G401.6 (cell line): ENCODE measurements around the gene PFKL.

Experiments
- FAIRE-seq: peaks from 2 replicates; lab custom pipeline; 2012; peaks lifted over from hg19 to GRCh38; lab: Jason Lieb, UNC

The PFKL gene

DNA sequence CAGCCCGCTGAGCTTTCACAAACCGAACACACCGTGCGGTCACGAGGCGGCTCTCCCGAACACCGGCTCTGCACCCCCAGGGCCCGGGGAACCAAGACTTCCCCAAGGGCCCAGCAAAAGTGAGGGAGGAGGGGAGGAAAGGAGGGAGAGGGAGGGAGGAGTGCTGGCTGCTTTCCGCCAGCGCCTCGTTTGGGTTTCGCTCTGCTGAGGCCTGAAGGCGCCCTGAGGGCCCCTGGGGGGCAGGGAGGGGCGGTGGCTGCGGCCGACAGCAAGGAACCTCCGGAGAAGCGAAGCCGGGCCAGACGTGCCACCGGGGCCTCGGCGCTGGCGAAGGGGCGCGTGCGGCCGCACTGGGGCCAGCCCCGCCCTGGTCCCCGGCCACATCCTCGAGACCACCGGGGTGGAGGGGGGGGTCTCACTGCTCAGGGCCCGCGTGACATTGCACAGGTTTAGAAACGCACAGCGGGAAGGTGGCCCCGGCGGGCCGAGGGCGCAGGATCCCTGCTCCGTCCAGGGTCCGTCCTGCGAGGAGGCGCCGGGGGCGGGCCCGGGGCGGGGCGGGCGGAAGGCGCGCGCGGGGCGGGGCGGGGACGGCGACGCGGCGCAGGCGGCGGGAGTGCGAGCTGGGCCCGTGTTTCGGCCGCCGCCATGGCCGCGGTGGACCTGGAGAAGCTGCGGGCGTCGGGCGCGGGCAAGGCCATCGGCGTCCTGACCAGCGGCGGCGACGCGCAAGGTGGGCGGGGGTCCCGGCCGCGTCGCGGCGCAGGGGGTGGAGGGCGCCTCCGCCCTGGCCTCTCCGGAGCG lies at the start of gene PFKL:
TSS of gene PFKL (plus strand) at position 596 of the 804 bp plus-strand sequence. CDS start at position 649, 53 bp downstream.
- no peak for FAIRE-seq

DNA sequence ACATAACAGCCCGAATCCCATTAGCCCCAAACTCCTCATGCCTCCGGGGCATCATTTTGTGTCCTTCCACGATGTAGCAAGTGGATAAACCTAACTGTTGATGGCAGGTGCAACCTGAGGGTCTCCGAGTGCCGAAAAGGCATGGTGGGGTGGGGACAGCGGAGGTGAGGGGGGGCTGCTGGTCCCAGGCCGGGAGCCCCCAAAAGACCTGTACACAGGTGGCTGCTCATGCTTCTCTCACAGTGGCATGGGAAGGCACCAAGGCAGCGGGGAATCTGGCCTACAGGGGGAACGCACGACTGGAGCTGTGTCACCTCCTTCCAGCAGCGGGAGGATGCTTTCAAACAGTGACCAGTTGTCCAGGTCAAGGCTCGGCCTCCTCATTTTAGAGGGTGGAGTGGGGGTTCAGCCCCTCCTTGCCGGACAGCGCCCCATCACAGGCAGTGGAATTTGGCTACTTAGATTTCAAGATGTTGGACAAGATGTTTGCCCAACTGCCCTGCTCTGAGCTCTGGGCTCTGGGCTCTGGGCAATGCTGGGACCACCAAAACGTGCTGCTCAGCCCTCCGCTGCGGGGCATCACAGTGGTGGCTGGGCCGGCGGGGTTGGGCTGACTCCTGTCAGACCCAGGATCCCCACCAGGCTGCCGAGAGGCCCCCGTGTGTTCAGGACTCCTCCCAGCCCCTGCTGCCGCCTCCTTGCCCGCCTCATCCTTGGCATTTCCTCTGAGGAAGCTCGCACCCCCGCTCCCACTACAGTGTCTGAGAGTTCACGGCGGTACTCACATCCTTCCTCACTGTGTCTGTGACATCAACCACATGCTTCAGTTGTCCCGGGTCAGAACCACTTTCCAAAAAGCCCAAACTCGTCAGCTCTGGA lies 45.8 kb upstream of the PFKL start:
- no peak for FAIRE-seq

GRCh38 chr21:44255511-44255981 lies 44.3 kb upstream of the PFKL start:
- no peak for FAIRE-seq

- FAIRE-seq: no peak
Observed at GRCh38 chr21:44258056-44258725, 41.7 kb upstream of the PFKL start.

DNA sequence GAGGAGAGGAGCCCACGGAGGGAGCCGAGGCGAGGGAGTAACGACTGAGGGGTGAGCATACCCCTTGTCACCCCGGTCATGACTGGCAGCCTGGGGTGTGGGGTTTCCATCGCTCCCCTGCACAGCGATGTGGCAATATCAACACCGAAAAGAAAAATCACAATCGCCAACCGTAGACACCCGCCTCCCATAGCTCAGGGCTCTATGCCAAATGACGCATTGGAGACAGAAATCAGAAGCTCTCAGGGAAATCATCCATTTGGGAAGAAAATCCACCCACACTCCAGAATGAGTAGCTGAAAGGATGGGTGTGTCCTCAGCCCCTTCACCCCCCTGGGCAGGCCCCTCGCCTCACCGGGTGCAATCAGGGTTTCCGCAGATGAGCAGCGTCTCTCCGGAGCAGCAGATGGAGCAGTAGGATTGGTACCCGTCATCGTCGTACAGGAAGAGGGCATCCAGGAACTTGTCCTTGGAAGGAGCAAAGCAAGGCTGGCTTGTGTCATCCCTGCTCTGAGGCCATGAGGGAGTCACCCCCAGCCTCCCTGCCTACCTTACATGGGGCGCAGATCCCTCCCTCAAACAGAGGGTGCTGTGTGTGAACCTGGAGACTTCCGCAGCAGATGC lies 40.7 kb upstream of the PFKL start:
- FAIRE-seq: no peak

GRCh38 chr21:44260066-44260465 lies 39.8 kb upstream of the PFKL start:
- no peak for FAIRE-seq

DNA sequence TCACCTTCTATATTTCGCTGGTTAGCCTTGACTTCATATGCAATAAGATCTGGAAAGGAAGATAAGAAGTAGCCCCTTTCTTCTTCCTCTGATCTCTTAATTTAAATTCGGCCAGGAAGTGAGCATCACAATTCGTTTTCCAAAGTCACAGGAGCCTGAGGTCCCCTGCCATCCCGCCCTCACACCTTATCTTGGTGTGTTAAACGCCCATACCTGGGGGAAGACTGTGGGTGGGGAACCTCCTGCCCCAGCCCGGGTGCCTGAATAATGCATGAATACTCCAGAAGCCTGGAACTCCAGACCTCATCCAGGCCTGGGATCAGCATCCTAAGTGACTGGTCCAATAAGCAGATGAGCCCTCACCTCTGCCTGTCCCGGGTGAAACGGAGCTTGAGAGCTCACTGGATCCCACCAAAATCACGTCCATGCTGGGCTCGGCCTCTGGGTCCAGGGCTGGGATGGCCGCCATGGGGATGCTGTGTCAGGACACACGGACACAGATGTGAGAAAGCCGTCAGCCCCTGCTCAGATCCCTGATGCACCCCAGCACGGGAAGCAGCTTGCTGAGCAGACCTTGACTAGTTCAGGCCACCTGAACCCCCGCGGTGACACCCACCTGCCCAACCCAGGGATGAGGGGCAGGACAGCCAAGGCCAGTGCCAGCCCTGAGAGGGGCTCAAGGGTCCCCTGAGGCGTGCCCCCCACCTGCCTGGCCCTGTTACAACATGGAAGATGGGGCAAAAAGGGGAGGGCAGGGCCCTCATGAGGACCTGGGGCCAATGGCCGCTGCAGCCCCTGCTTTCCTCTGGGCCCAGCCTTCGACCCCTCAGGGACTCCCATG lies 38.8 kb upstream of the PFKL start:
- FAIRE-seq: no peak

GRCh38 chr21:44261675-44262295 lies 38.1 kb upstream of the PFKL start, which contains the start of gene DNMT3L:
Gene DNMT3L, minus strand, starts transcription at chr21:44261897. Its CDS starts 638 bp downstream, at chr21:44261259.
- no peak for FAIRE-seq

DNA sequence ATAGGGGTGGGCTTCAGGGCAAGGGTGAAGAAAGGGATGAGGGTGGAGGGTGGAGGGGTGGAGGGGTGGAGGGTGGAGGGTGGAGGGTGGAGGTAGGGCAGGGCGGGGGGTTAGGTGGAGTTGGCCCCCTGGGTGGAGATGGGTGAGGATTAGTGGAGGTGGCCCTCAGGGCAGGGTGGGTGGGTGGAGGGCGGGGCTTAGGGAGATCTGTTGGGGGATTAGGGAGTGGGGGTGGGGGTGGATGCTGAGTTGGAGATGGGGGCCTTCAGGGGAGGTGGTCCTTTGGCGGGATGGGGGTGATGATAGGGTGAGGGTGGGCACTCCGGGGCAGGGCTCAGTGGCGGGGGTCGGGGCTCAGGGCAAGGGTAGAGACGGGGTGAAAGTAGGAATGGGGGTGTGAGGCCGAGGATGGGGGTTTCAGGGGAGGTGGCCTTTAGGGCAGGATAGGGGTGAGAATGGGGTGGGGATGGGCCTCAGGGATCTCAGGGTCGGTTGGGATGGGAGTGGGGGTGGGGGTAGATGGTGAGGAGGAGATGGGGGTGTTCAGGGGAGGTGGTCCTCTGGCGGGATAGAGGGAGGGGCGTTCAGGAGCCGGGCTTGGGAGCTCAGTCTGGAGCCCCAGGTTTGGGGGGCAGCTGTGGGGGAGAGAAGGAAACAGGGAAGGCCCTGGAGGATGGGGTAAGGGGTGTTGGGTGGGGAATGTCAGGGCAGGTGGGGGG lies 37.4 kb upstream of the PFKL start:
- no peak for FAIRE-seq

DNA sequence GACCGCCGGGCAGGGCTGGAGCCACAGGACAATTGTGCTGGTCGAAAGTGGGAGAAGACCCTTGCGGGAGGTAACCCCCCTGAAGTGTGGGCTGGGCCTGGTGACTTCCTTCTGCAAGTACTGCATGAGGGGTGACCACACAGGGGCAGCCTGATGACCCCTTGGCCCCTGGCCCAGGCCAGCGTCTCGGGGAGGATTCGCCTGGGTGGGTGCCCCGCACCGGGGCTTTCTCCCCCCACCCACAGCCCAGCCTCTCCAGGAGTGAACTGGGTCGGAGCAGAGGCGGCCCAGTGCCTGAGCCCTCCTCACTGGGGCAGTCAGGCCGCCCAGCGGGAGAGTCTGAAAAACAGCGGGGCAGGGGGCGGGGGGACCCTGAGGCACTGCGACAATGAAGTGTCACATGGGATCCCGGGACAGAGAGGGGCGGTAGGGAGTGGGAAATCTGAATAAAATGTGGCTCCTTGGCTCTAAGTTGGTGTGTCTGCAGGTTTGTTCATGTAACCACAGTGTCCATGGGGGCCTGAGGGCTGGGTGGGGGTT lies 36.6 kb upstream of the PFKL start:
- FAIRE-seq: no peak

GRCh38 chr21:44263768-44264167 lies 36.1 kb upstream of the PFKL start:
- no peak for FAIRE-seq

DNA sequence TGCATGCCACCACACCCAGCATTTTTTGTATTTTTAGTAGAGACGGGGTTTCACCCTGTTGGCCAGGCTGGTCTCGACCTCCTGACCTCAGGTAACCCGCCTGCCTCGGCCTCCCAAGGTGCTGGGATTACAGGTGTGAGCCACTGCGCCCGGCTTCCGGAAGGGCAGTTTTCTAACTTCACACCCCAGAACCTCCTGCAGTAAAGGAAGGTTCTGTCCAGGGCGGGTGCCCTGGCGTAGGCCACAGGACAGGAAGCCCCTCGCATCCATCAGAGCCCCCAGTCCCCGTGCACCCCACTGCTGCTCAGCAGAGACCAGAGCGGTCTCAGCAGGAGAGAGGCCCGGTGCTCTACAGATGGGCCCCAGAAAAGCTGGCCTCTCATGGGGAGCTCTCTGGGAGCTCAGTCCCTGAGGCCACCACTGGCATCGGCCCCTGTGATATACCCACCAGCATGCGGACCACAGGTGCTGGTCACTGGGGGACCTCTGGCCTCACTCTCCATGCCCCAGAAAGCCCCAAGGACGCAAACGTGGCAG lies 34.1 kb upstream of the PFKL start:
- FAIRE-seq: no peak

- no peak for FAIRE-seq
Observed at GRCh38 chr21:44267655-44268142, 32.2 kb upstream of the PFKL start.

GRCh38 chr21:44269090-44269489 lies 30.8 kb upstream of the PFKL start:
- no peak for FAIRE-seq

DNA sequence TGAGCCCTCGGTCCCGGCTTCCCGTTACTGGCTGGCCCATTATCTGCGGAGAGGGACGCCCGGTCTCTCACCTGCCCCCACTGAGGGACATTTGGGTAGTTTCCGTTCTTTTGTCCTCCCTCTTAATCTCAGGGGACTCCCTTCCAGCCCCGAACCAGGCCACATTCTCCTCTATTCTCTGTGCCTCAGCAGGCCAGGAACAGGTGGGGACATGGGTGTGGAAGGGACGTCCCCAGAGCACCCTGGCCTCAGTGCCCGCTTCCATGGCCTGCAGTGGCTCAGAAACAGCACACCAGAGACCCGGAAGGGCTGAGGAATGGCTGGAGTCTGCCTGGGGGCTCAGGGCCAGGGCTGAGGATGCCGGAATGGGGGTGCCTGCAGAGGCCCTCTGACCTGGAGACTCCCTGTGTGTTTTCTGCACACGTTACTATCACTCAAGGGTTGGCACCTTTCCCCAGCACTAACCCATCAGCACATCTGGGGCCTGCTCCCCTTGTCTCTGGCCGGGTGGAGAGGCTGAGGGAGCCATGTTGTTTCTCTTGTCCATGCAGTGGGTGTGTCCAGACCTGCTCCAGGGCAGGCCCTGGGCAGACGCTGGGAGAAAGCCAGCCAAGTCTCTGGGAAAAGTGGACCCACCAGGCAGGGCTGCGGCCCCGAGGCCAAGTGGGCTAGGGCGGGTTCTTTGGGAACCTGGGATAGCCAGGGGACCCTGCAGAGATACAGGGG lies 28.1 kb upstream of the PFKL start:
- FAIRE-seq: no peak

- FAIRE-seq: no peak
Observed at GRCh38 chr21:44272284-44272858, 27.5 kb upstream of the PFKL start.

GRCh38 chr21:44273046-44273445 lies 26.8 kb upstream of the PFKL start:
- FAIRE-seq: no peak

- FAIRE-seq: no peak
Observed at GRCh38 chr21:44275041-44275440, 24.8 kb upstream of the PFKL start.
